Esophagus muscularis mucosa (tissue), 4 donors: ENCODE data around the gene BLACAT1. TPM values are rescaled to one million over a fixed set of nuclear protein-coding genes. Genes with fewer than 3 reads are reported as not detected.

ENCODE experiments used
- DNase-seq: peaks from one replicate; pipeline ENCODE4 v3.0.0-alpha.2; 2017; ENCODE audit errors: extremely low spot score
- H3K27ac ChIP-seq, 4 donors: fragments of 200-600 bp; sonication (generic); replicated peaks in 1 of 4; 1 replicate in 3 of 4; 2 replicates in 1 of 4; pipeline ENCODE4 v1.5.1; 2016 to 2019; ENCODE audit warnings: mild to moderate bottlenecking in 1 of 4
- H3K27me3 ChIP-seq, 4 donors: fragments of 200-600 bp; sonication (generic); one replicate each; pipeline versions ENCODE4 v1.5.1 to v1.6.0; 2016 to 2019
- H3K36me3 ChIP-seq, 4 donors: fragments of 200-600 bp; sonication (generic); one replicate each; pipeline ENCODE4 v1.5.1; 2016 to 2019
- H3K4me1 ChIP-seq, 4 donors: fragments of 200-600 bp; sonication (generic); one replicate each; pipeline ENCODE4 v1.5.1; 2016 to 2019
- H3K4me3 ChIP-seq, 4 donors: fragments of 200-600 bp; sonication (generic); 1 replicate in 2 of 4; 2 replicates in 2 of 4; pipeline ENCODE4 v1.5.1; 2016 to 2019; ENCODE audit warnings: mild to moderate bottlenecking in 4 of 4, moderate library complexity in 1 of 4
- H3K9me3 ChIP-seq, 4 donors: fragments of 200-600 bp; sonication (generic); 1 replicate in 3 of 4; 2 replicates in 1 of 4; pipeline ENCODE4 v1.5.1; 2016 to 2019
- EP300 ChIP-seq: sonication (generic); formaldehyde crosslinking; IDR thresholded peaks from one replicate; pipeline ENCODE4 v1.6.1; 2017; ENCODE audit warnings: antibody characterized with exemption
- POLR2A ChIP-seq: fragments of 450-650 bp; IDR thresholded peaks from one replicate; pipeline ENCODE4 v1.6.1; 2017; ENCODE audit warnings: antibody characterized with exemption, moderate library complexity, mild to moderate bottlenecking, low read depth
- POLR2AphosphoS5 ChIP-seq, 2 donors: sonication (generic); formaldehyde crosslinking; IDR thresholded peaks; one replicate each; pipeline ENCODE4 v1.6.1; 2017; ENCODE audit warnings: antibody characterized with exemption in 2 of 2
- WGBS: methylation state at CpG from one replicate; pipeline ENCODE4 v1.1.5; 2018; 5-methylcytosine and 5-hydroxymethylcytosine counted together
- intact Hi-C: fragments of 100-400 bp; cut with DNase I; formaldehyde crosslinking; loops from one replicate; pipeline ENCODE4 v1.15.1; 2023
- total RNA-seq, 4 donors: library from RNA; depleted of rRNA; stranded (reverse); fragments of >200 nt; gene quantifications; one replicate each; pipeline versions ENCODE4 v1.1.0 to v1.2.1, GENCODE V29; 2016
- TF ChIP-seq, protein P1 (sequence below), 3 experiments: fragments of 200-600 bp in 2 of 3; fragments of 450-650 bp in 1 of 3; sonication (generic) in 2 of 3; IDR thresholded peaks; one replicate each; pipeline ENCODE4 v1.5.1; 2017 to 2019; ENCODE audit warnings: antibody characterized with exemption in 3 of 3, mild to moderate bottlenecking in 2 of 3, moderate library complexity in 1 of 3

BLACAT1 gene
- total RNA-seq, 4 donors from 2014 or later: not detected

DNA sequence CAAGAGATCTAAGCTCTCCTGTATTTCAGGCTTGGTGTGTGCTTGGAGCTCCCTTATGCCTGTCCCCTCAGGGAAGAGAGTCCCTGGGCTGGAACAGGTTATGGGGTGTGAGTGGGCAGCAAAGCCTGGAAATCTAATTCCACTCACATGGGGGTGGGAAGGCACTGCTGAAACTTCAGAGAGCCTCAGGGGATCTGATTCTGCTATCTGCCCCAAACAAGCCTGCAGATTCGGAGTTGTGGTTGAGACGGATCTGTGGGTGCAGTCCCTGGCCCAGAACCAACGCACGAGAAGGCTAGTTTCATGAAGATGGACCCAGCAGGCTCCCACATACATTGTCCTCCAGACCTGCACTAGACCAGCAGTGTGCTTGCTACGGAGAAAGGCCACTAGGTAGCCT lies 2.9 kb downstream of the BLACAT1 start:
- Histone ChIP-seq H3K4me3 (no peak overlapping the region), H3K9me3 (no peaks in the 10 kb centered on the region), H3K27me3 (peaks cover 6 to 93% (median 49%) of the 10 kb centered on the region in 4 donors), H3K27ac (no peak overlapping the region), H3K4me1 (peaks cover 15 to 33% (median 24%) of the 10 kb centered on the region in 4 donors), H3K36me3 (no peaks in the 10 kb centered on the region)
- no peak for DNase-seq
- WGBS: 85% methylated on average over 5 of the region's 5 CpGs
- intact Hi-C loops: no loop called here
- TF ChIP-seq, protein P1, sequence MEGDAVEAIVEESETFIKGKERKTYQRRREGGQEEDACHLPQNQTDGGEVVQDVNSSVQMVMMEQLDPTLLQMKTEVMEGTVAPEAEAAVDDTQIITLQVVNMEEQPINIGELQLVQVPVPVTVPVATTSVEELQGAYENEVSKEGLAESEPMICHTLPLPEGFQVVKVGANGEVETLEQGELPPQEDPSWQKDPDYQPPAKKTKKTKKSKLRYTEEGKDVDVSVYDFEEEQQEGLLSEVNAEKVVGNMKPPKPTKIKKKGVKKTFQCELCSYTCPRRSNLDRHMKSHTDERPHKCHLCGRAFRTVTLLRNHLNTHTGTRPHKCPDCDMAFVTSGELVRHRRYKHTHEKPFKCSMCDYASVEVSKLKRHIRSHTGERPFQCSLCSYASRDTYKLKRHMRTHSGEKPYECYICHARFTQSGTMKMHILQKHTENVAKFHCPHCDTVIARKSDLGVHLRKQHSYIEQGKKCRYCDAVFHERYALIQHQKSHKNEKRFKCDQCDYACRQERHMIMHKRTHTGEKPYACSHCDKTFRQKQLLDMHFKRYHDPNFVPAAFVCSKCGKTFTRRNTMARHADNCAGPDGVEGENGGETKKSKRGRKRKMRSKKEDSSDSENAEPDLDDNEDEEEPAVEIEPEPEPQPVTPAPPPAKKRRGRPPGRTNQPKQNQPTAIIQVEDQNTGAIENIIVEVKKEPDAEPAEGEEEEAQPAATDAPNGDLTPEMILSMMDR (IDR thresholded peaks at IDR 0.05): no peak
- TF ChIP-seq EP300: no peak
- no peak for TF ChIP-seq POLR2AphosphoS5 (IDR thresholded peaks at IDR 0.05)
- TF ChIP-seq POLR2A: no peak

GRCh38 chr1:205452364-205452763 lies 3.5 kb downstream of the BLACAT1 start:
- no peak overlapping the region for H3K4me3 ChIP-seq
- H3K36me3 ChIP-seq: no peaks in the 10 kb centered on the region
- H3K9me3 ChIP-seq: no peaks in the 10 kb centered on the region
- intact Hi-C loops: no loop called here
- H3K4me1 ChIP-seq: peaks cover 19 to 37% (median 26%) of the 10 kb centered on the region in 4 donors
- no peak for DNase-seq
- WGBS: 47% methylated on average over 2 of the region's 2 CpGs
- no peak overlapping the region for H3K27ac ChIP-seq
- H3K27me3 ChIP-seq: peaks cover 6 to 88% (median 43%) of the 10 kb centered on the region in 4 donors
- TF ChIP-seq, protein P1 (IDR thresholded peaks at IDR 0.05): no peak
- TF ChIP-seq EP300: no peak
- TF ChIP-seq POLR2A: no peak
- TF ChIP-seq POLR2AphosphoS5 (IDR thresholded peaks at IDR 0.05): no peak

DNA sequence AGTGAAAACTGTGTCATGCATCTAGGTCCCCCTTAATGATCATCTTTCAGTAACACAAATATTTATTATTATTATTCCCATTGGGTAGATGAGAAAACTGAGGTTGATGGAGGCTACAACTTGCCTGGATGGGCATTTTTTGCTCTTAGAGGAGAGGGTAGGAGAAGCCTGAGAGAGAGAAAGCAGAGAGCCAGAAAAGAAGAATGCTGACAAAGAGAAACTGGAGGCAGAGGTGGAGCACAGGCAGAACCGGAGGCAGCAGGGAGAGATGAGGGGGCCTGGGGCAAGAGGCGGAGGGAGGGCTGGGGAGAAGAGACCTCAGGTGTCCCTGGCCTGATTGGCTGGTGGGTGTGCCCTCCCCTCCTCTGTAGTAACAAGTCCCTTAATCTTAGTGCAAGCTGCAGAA lies 4.1 kb downstream of the BLACAT1 start:
- no peak for TF ChIP-seq POLR2A
- TF ChIP-seq, protein P1 (IDR thresholded peaks at IDR 0.05): no peak
- TF ChIP-seq POLR2AphosphoS5 (IDR thresholded peaks at IDR 0.05): no peak
- TF ChIP-seq EP300: no peak
- H3K27me3 ChIP-seq: peaks cover 2 to 82% (median 38%) of the 10 kb centered on the region in 4 donors

GRCh38 chr1:205451202-205451601 lies 4.6 kb downstream of the BLACAT1 start:
- Histone ChIP-seq H3K4me1 (peaks cover 14 to 36% (median 25%) of the 10 kb centered on the region in 4 donors), H3K36me3 (no peaks in the 10 kb centered on the region), H3K27ac (no peak overlapping the region), H3K4me3 (no peak overlapping the region), H3K27me3 (peaks cover 0 to 76% (median 33%) of the 10 kb centered on the region in 4 donors), H3K9me3 (no peaks in the 10 kb centered on the region)
- WGBS: 61% methylated on average over 5 of the region's 5 CpGs
- intact Hi-C loops: no loop called here
- no peak for TF ChIP-seq POLR2A
- no peak for TF ChIP-seq EP300
- TF ChIP-seq, protein P1 (IDR thresholded peaks at IDR 0.05): no peak
- TF ChIP-seq POLR2AphosphoS5 (IDR thresholded peaks at IDR 0.05): no peak
- no peak for DNase-seq

More for the DNA sequence above, 4.1 kb downstream of the BLACAT1 start:
- Histone ChIP-seq H3K4me1 (peaks cover 18 to 37% (median 25%) of the 10 kb centered on the region in 4 donors), H3K4me3 (no peak overlapping the region), H3K9me3 (no peaks in the 10 kb centered on the region), H3K27ac (no peak overlapping the region), H3K36me3 (no peaks in the 10 kb centered on the region)
- DNase-seq: no peak
- 65% methylated on average over 2 of the region's 2 CpGs for WGBS
- intact Hi-C loops: no loop called here

DNA sequence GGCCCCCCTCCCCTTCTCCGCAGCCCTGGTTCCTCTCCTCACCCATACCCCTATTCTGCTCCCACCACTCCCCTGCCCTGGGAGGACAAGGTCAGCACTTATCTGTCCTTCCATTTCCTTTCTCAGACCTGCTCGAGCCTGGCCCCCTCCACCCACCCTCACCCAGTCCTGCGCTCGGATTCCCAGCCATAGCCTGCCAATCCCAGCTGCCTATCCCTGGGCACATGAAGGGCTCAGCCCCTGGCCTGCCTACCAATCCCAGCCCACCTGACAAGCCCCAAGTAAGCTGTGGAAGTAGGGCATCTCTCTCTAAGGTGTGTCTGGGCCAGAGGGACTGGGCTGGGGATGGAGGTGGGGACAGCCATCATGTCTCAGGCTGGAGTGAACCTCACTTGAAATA lies 5.4 kb downstream of the BLACAT1 start:
- H3K27me3 ChIP-seq: peaks cover 0 to 69% (median 25%) of the 10 kb centered on the region in 4 donors
- no peak overlapping the region for H3K4me3 ChIP-seq
- TF ChIP-seq, protein P1 (IDR thresholded peaks at IDR 0.05): no peak
- TF ChIP-seq POLR2A: no peak
- no peak for TF ChIP-seq EP300
- no peak for TF ChIP-seq POLR2AphosphoS5 (IDR thresholded peaks at IDR 0.05)
- no peaks in the 10 kb centered on the region for H3K9me3 ChIP-seq
- no peaks in the 10 kb centered on the region for H3K36me3 ChIP-seq
- no peak for DNase-seq
- WGBS: 74% methylated on average over 4 of the region's 4 CpGs
- intact Hi-C loops: no loop called here
- H3K27ac ChIP-seq: no peak overlapping the region
- peaks cover 11 to 35% (median 24%) of the 10 kb centered on the region in 4 donors for H3K4me1 ChIP-seq
